ENCODE data around the gene FGF1. TPM values are rescaled to one million over a fixed set of nuclear protein-coding genes. Genes with fewer than 3 reads are reported as not detected.

Gene FGF1
- polyA plus RNA-seq, 1 of the 3 experiments (the other 2 are of a cell fraction), result 5.3 TPM

DNA sequence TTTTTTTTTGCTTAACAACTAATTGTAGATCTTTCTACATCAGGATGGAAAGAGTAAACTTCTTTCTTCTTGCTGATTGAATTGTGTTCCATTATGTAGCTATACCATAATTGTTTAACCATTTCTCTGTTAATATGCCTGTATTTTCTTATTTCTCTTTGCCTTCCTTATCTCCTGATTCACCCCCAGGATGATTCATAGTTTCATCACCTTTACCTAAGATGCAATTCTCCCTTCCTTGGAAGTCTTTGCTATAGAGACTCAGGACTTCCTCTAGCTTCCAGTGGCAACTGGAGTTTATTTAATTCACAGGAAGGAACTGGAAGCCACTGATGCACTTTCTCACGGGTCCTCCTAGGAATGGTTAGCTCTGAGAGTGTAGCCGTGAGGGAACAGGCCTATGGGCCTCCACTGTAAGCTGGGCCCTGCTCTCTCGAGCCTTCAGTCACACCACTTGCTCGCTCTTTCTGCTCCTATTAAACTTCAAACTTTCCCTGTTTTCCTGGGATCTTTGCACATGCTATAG lies 83.1 kb downstream of the FGF1 start:
- 83% methylated on average over 4 of the region's 4 CpGs for WGBS (ENCODE audit: low lambda C conversion rate)
- H3K4me2 ChIP-seq, result no peak overlapping the region
- H3K27ac ChIP-seq (ENCODE audit: low read depth in 2 of 2, low read length in 1 of 2), result no peak overlapping the region
- H3K9ac ChIP-seq, result no peak overlapping the region
- DNase-seq, result no peak
- ChIA-PET CTCF (interaction anchor here (1.0 to 2.0 kb wide), 10 partner anchors 8 to 450 kb away, joined by 3 to 13 read pairs (median 4); no protein-coding TSS in a partner anchor), POLR2A (no interaction called here)
- TF ChIP-seq POLR2AphosphoS5 (IDR thresholded peaks at IDR 0.05; ENCODE audit: low read depth, low read length), result no peak
- no peak overlapping the region for H3K4me3 ChIP-seq (ENCODE audit: low read depth in 2 of 2, low read length in 1 of 2)
- H3K9me2 ChIP-seq, result no peaks in the 10 kb centered on the region
- H3K4me1 ChIP-seq (ENCODE audit: control insufficient read depth in 1 of 2, insufficient read depth in 2 of 2, low read depth in 1 of 2, low read length in 1 of 2), result peaks cover 4 to 10% of the 10 kb centered on the region in 2 experiments; a peak in 2 of 4 replicates
- no peak overlapping the region for H2AFZ ChIP-seq (ENCODE audit: low read depth)
- peaks cover 14% of the 10 kb centered on the region for H3F3A ChIP-seq (replicated peaks; ENCODE audit: insufficient read depth)
- no peaks in the 10 kb centered on the region for H3K9me3 ChIP-seq
- no peaks in the 10 kb centered on the region for H4K20me1 ChIP-seq (ENCODE audit: insufficient read depth)
- no peaks in the 10 kb centered on the region for H3K27me3 ChIP-seq (ENCODE audit: insufficient read depth)
- no peaks in the 10 kb centered on the region for H3K36me3 ChIP-seq (replicated peaks in 1 of 2; ENCODE audit: control insufficient read depth in 1 of 2, insufficient read depth in 2 of 2, low read length in 1 of 2)
- no peaks in the 10 kb centered on the region for H3K79me2 ChIP-seq (ENCODE audit: insufficient read depth)

DNA sequence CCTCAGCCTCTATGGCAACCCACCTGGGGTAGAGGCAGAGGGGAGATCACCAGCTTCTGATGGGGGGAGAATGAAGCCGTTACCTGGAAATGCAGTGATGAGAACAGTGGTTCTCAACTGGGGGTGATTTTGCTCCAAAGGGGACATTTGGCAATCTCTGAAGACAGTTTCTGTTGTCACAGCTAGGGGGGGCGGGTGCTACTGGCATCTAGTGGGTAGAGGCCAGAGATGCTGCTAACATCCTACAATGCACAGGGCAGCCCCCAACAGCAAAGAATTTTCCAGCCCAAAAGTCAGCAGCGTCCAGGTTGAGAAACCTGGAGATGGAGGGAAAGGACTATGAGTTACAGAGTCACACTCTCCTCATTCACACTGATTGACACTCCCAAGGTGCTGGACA lies 84.5 kb downstream of the FGF1 start:
- H3K36me3 ChIP-seq (replicated peaks in 1 of 2; ENCODE audit: control insufficient read depth in 1 of 2, insufficient read depth in 2 of 2, low read length in 1 of 2), result no peaks in the 10 kb centered on the region
- ChIA-PET POLR2A (no interaction called here), CTCF (interaction anchor here (1.2 to 8.8 kb wide), 4 partner anchors 10 to 112 kb away, joined by 3 to 55 read pairs (median 7); no protein-coding TSS in a partner anchor)
- no peak overlapping the region for H2AFZ ChIP-seq (ENCODE audit: low read depth)
- WGBS (ENCODE audit: low lambda C conversion rate), result 97% methylated on average over 3 of the region's 3 CpGs
- peaks cover 23% of the 10 kb centered on the region for H3F3A ChIP-seq (replicated peaks; ENCODE audit: insufficient read depth)
- H3K27ac ChIP-seq (ENCODE audit: low read depth in 2 of 2, low read length in 1 of 2), result no peak overlapping the region
- no peak overlapping the region for H3K4me2 ChIP-seq
- TF ChIP-seq, protein P1, sequence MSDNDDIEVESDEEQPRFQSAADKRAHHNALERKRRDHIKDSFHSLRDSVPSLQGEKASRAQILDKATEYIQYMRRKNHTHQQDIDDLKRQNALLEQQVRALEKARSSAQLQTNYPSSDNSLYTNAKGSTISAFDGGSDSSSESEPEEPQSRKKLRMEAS (IDR thresholded peaks at IDR 0.05; ENCODE audit: low read depth), result no peak
- no peak for TF ChIP-seq GABPA (IDR thresholded peaks at IDR 0.05; ENCODE audit: low read depth)
- no peak for TF ChIP-seq SMC3 (IDR thresholded peaks at IDR 0.05; ENCODE audit: low read depth, low read length)
- TF ChIP-seq MEF2A (IDR thresholded peaks at IDR 0.05; ENCODE audit: borderline replicate concordance, low read depth), result no peak
- TF ChIP-seq, protein P2, sequence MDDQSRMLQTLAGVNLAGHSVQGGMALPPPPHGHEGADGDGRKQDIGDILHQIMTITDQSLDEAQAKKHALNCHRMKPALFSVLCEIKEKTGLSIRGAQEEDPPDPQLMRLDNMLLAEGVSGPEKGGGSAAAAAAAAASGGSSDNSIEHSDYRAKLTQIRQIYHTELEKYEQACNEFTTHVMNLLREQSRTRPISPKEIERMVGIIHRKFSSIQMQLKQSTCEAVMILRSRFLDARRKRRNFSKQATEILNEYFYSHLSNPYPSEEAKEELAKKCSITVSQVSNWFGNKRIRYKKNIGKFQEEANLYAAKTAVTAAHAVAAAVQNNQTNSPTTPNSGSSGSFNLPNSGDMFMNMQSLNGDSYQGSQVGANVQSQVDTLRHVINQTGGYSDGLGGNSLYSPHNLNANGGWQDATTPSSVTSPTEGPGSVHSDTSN (IDR thresholded peaks at IDR 0.05), result no peak
- no peak for TF ChIP-seq TCF12 (IDR thresholded peaks at IDR 0.05)
- TF ChIP-seq SIN3A (IDR thresholded peaks at IDR 0.05; ENCODE audit: borderline replicate concordance, low read depth, low read length), result no peak
- no peak for TF ChIP-seq RCOR1 (IDR thresholded peaks at IDR 0.05; ENCODE audit: low read length)
- no peak for TF ChIP-seq TAF1 (IDR thresholded peaks at IDR 0.05; ENCODE audit: borderline replicate concordance, low read depth, low read length)
- TF ChIP-seq POLR2AphosphoS5 (IDR thresholded peaks at IDR 0.05; ENCODE audit: low read depth, low read length), result no peak
- TF ChIP-seq, protein P3, sequence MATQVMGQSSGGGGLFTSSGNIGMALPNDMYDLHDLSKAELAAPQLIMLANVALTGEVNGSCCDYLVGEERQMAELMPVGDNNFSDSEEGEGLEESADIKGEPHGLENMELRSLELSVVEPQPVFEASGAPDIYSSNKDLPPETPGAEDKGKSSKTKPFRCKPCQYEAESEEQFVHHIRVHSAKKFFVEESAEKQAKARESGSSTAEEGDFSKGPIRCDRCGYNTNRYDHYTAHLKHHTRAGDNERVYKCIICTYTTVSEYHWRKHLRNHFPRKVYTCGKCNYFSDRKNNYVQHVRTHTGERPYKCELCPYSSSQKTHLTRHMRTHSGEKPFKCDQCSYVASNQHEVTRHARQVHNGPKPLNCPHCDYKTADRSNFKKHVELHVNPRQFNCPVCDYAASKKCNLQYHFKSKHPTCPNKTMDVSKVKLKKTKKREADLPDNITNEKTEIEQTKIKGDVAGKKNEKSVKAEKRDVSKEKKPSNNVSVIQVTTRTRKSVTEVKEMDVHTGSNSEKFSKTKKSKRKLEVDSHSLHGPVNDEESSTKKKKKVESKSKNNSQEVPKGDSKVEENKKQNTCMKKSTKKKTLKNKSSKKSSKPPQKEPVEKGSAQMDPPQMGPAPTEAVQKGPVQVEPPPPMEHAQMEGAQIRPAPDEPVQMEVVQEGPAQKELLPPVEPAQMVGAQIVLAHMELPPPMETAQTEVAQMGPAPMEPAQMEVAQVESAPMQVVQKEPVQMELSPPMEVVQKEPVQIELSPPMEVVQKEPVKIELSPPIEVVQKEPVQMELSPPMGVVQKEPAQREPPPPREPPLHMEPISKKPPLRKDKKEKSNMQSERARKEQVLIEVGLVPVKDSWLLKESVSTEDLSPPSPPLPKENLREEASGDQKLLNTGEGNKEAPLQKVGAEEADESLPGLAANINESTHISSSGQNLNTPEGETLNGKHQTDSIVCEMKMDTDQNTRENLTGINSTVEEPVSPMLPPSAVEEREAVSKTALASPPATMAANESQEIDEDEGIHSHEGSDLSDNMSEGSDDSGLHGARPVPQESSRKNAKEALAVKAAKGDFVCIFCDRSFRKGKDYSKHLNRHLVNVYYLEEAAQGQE (IDR thresholded peaks at IDR 0.05; ENCODE audit: low read depth, low read length), result no peak
- TF ChIP-seq EP300 (IDR thresholded peaks at IDR 0.05; ENCODE audit: borderline replicate concordance in 1 of 2, low read depth in 1 of 2, low read length in 1 of 2), result no peak
- no peak for TF ChIP-seq GATA2 (CRISPR knock-in tag; IDR thresholded peaks at IDR 0.05)
- TF ChIP-seq, protein P4, sequence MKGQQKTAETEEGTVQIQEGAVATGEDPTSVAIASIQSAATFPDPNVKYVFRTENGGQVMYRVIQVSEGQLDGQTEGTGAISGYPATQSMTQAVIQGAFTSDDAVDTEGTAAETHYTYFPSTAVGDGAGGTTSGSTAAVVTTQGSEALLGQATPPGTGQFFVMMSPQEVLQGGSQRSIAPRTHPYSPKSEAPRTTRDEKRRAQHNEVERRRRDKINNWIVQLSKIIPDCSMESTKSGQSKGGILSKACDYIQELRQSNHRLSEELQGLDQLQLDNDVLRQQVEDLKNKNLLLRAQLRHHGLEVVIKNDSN (IDR thresholded peaks at IDR 0.05; ENCODE audit: borderline replicate concordance, low read depth), result no peak
- TF ChIP-seq ELF1 (IDR thresholded peaks at IDR 0.05), result no peak
- no peak for TF ChIP-seq FOSL2 (IDR thresholded peaks at IDR 0.05; ENCODE audit: borderline replicate concordance, low read depth)
- no peak for TF ChIP-seq YY1 (IDR thresholded peaks at IDR 0.05; ENCODE audit: low read depth)
- TF ChIP-seq JUND (IDR thresholded peaks at IDR 0.05), result no peak
- TF ChIP-seq NFIC (IDR thresholded peaks at IDR 0.05; ENCODE audit: borderline replicate concordance), result no peak
- H3K9ac ChIP-seq, result no peak overlapping the region
- peaks cover 6 to 17% of the 10 kb centered on the region in 2 experiments; a peak in 2 of 4 replicates for H3K4me1 ChIP-seq (ENCODE audit: control insufficient read depth in 1 of 2, insufficient read depth in 2 of 2, low read depth in 1 of 2, low read length in 1 of 2)
- H3K9me3 ChIP-seq, result no peaks in the 10 kb centered on the region
- no peak for DNase-seq
- H3K27me3 ChIP-seq (ENCODE audit: insufficient read depth), result no peaks in the 10 kb centered on the region
- no peaks in the 10 kb centered on the region for H3K9me2 ChIP-seq
- H3K4me3 ChIP-seq (ENCODE audit: low read depth in 2 of 2, low read length in 1 of 2), result no peak overlapping the region
- H4K20me1 ChIP-seq (ENCODE audit: insufficient read depth), result no peaks in the 10 kb centered on the region
- no peaks in the 10 kb centered on the region for H3K79me2 ChIP-seq (ENCODE audit: insufficient read depth)
